ENCODE data around the gene TMEM59L. TPM values are rescaled to one million over a fixed set of nuclear protein-coding genes. Genes with fewer than 3 reads are reported as not detected.

The TMEM59L gene
- total and polyA plus RNA-seq, 10 of the 15 experiments (the other 5 are each of a cell fraction or from before 2014, with no cell fraction given) = 0.06 TPM; not detected in 9

- TF ChIP-seq CUX1 (IDR thresholded peaks at IDR 0.05; ENCODE audit: insufficient replicate concordance, low read depth, low read length) (no peak), ZBTB40 (IDR thresholded peaks at IDR 0.05; ENCODE audit: borderline replicate concordance) (no peak), BHLHE40 (IDR thresholded peaks at IDR 0.05; ENCODE audit: borderline replicate concordance in 1 of 2, low read depth in 2 of 2, low read length in 1 of 2) (no peak), GATAD2B (conservative IDR thresholded peaks at IDR 0.05; ENCODE audit: low read depth) (no peak), POLR2AphosphoS5 (IDR thresholded peaks at IDR 0.05; ENCODE audit: low read length) (no peak), MTA3 (IDR thresholded peaks at IDR 0.05; ENCODE audit: borderline replicate concordance, low read length) (no peak), RB1 (IDR thresholded peaks at IDR 0.05; ENCODE audit: borderline replicate concordance) (no peak), PAX5 (IDR thresholded peaks at IDR 0.05; ENCODE audit: borderline replicate concordance, low read depth, low read length) (no peak), CHD2 (IDR thresholded peaks at IDR 0.05; ENCODE audit: borderline replicate concordance, low read depth, low read length) (no peak), ZNF274 (IDR thresholded peaks at IDR 0.05; ENCODE audit: insufficient read depth, insufficient read length) (no peak), ZNF592 (IDR thresholded peaks at IDR 0.05) (no peak)
Measured at GRCh38 chr19:18647371-18647767, 34.7 kb downstream of the TMEM59L start (continued).
